ENCODE measurements around the gene SPC24. TPM values are rescaled to one million over a fixed set of nuclear protein-coding genes. Genes with fewer than 3 reads are reported as not detected.

SPC24 gene
- total and polyA plus RNA-seq, 2 donors (not counting 3 experiments of a cell fraction or from before 2014, with no cell fraction given): 19.8 to 70.0 TPM

DNA sequence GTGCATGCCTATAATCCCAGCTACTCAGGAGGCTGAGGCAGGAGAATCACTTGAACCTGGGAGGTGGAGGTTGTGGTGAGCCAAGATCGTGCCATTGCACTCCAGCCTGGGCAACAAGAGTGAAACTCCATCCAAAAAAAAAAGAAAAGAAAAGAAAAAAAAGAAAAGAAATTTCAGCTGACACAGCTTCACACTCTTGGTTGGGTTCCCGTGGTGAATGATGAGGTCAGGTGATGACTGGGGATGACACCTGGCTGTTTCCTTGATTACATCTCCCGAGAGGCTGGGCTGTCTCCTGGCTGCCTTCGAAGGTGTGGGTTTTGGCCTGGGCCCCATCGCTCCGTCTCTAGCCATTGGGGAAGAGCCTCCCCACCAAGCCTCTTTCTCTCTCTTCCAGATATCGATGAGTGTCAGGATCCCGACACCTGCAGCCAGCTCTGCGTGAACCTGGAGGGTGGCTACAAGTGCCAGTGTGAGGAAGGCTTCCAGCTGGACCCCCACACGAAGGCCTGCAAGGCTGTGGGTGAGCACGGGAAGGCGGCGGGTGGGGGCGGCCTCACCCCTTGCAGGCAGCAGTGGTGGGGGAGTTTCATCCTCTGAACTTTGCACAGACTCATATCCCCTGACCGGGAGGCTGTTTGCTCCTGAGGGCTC is 44.3 kb downstream of the SPC24 start:
- Histone ChIP-seq H3K27me3 (ENCODE audit: control insufficient read depth in 2 of 2, insufficient read depth in 2 of 2, low read length in 2 of 2) (no peaks in the 10 kb centered on the region), H3K4me3 (replicated peaks in 1 of 3; ENCODE audit: insufficient read depth in 1 of 3, low read depth in 1 of 3, low read length in 3 of 3) (no peak overlapping the region), H3K9ac (replicated peaks; ENCODE audit: extremely low read depth, insufficient read depth, low read length) (no peak overlapping the region), H3K9me1 (replicated peaks; ENCODE audit: control insufficient read depth, extremely low read depth, insufficient read depth, low read length) (no peaks in the 10 kb centered on the region), H3K4me1 (ENCODE audit: control insufficient read depth, extremely low read depth, insufficient read depth, low read length) (no peaks in the 10 kb centered on the region), H3K9me3 (replicated peaks; ENCODE audit: control insufficient read depth, insufficient read depth, low read length) (no peaks in the 10 kb centered on the region), H2AFZ (ENCODE audit: low read depth, low read length) (no peak overlapping the region), H3K36me3 (ENCODE audit: control insufficient read depth in 2 of 2, extremely low read depth in 1 of 2, insufficient read depth in 2 of 2, low read length in 2 of 2) (peaks cover 23 to 37% of the 10 kb centered on the region in 2 experiments), H3K4me2 (ENCODE audit: insufficient read depth, low read length) (no peak overlapping the region), H3K27ac (ENCODE audit: insufficient read depth, low read depth, low read length) (no peak overlapping the region), H3K79me2 (ENCODE audit: control insufficient read depth, insufficient read depth, low read length) (peaks cover 38% of the 10 kb centered on the region), H4K20me1 (replicated peaks; ENCODE audit: control insufficient read depth, extremely low read depth, insufficient read depth, low read length) (no peaks in the 10 kb centered on the region)
- ChIA-PET POLR2A (no interaction called here), CTCF (interaction anchor here (1.0 to 1.5 kb wide), 2 partner anchors 15 to 75 kb away, joined by 3 to 5 read pairs; no protein-coding TSS in a partner anchor)
- TF ChIP-seq MYC (IDR thresholded peaks at IDR 0.05; ENCODE audit: low read depth, low read length) (no peak), POLR2AphosphoS5 (IDR thresholded peaks at IDR 0.05; ENCODE audit: insufficient read depth, low read depth, low read length) (no peak), JUN (IDR thresholded peaks at IDR 0.05; ENCODE audit: borderline replicate concordance, insufficient read depth, insufficient read length, low read depth) (no peak), POLR2A (IDR thresholded peaks at IDR 0.05; ENCODE audit: low read depth, low read length) (no peak), FOS (IDR thresholded peaks at IDR 0.05; ENCODE audit: borderline replicate concordance, insufficient read depth, low read length) (no peak), GATA2 (IDR thresholded peaks at IDR 0.05; ENCODE audit: insufficient read depth, insufficient read length, low read depth, low read length) (no peak), EZH2 (IDR thresholded peaks at IDR 0.05; ENCODE audit: borderline replicate concordance, low read depth, low read length, severe bottlenecking) (no peak)
- TF ChIP-seq, protein P1, sequence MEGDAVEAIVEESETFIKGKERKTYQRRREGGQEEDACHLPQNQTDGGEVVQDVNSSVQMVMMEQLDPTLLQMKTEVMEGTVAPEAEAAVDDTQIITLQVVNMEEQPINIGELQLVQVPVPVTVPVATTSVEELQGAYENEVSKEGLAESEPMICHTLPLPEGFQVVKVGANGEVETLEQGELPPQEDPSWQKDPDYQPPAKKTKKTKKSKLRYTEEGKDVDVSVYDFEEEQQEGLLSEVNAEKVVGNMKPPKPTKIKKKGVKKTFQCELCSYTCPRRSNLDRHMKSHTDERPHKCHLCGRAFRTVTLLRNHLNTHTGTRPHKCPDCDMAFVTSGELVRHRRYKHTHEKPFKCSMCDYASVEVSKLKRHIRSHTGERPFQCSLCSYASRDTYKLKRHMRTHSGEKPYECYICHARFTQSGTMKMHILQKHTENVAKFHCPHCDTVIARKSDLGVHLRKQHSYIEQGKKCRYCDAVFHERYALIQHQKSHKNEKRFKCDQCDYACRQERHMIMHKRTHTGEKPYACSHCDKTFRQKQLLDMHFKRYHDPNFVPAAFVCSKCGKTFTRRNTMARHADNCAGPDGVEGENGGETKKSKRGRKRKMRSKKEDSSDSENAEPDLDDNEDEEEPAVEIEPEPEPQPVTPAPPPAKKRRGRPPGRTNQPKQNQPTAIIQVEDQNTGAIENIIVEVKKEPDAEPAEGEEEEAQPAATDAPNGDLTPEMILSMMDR (IDR thresholded peaks at IDR 0.05; ENCODE audit: extremely low read depth in 1 of 2, insufficient read depth in 1 of 2, low read depth in 1 of 2, low read length in 2 of 2): no peak
- TF ChIP-seq, protein P2, sequence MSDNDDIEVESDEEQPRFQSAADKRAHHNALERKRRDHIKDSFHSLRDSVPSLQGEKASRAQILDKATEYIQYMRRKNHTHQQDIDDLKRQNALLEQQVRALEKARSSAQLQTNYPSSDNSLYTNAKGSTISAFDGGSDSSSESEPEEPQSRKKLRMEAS (IDR thresholded peaks at IDR 0.05; ENCODE audit: insufficient read depth, insufficient read length): no peak
- dilution Hi-C loops (cut with MboI; ENCODE audit: extremely low pct_ligation_motif_present, low sequenced_read_pairs) (no loop called here), intact Hi-C loops (cut with micrococcal nuclease) (no loop called here)
- no peak for FAIRE-seq
- BruUV-seq (replicated peaks): no TSS peak
- DNase-seq (ENCODE audit: low read depth, low spot score): no peak

All from endothelial cell of umbilical vein (primary cell).